ENCODE results near the gene ZNF385A.

- no peak for TF ChIP-seq CTCF (conservative IDR thresholded peaks at IDR 0.05; ENCODE audit: low read depth, low read length)
- no peak for TF ChIP-seq POLR2A (IDR thresholded peaks at IDR 0.05; ENCODE audit: low read depth, low read length)
- TF ChIP-seq USF2 (IDR thresholded peaks at IDR 0.05; ENCODE audit: low read depth, low read length), result no peak
- TF ChIP-seq SMC3 (IDR thresholded peaks at IDR 0.05; ENCODE audit: low read depth, low read length), result no peak
- TF ChIP-seq BHLHE40 (IDR thresholded peaks at IDR 0.05; ENCODE audit: low read depth, low read length), result no peak
- no peak for TF ChIP-seq RAD21 (IDR thresholded peaks at IDR 0.05; ENCODE audit: low read length)
- no peak for TF ChIP-seq MAZ (IDR thresholded peaks at IDR 0.05; ENCODE audit: borderline replicate concordance, low read depth, low read length)
- TF ChIP-seq ELK1 (IDR thresholded peaks at IDR 0.05; ENCODE audit: borderline replicate concordance, low read depth, low read length), result no peak
- no peak for TF ChIP-seq CEBPB (IDR thresholded peaks at IDR 0.05; ENCODE audit: low read depth, low read length)
Observed at GRCh38 chr12:54358191-54358944, 26.2 kb downstream of the ZNF385A start.
